ENCODE measurements around the gene ASB18. TPM values are rescaled to one million over a fixed set of nuclear protein-coding genes. Genes with fewer than 3 reads are reported as not detected.

ASB18 gene
- total and polyA plus RNA-seq, 2 of the 13 experiments (the other 11 are each of a cell fraction or from before 2014, with no cell fraction given), result not detected

DNA sequence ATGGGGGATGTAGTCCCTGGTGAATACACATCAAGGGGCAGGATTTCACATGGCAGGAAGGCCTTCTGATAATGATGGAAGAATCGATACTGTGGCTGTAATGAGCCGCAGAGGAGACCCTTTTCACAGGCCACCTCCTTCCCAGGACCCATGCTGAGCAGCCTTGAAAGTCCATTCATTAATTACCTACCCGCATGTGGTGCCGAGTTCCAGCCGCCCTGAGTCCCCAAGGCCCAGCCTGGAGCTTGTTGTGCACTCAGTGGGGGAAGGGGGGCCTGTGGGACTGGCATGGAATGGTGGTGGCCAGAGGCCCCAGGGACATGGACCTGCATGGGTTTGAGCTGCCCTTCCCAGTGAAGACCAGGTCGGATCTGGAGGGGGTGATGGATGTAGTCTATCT, 25.5 kb downstream of the ASB18 start:
- no peak overlapping the region for H2AFZ ChIP-seq (ENCODE audit: low read length)
- ChIA-PET POLR2A (no interaction called here), CTCF (ENCODE audit: low intra/inter-chr PET ratio, low total read pairs) (no interaction called here)
- H3K27ac ChIP-seq (ENCODE audit: extremely low read length, insufficient read depth, low read length), result no peak overlapping the region
- no peaks in the 10 kb centered on the region for H3K36me3 ChIP-seq (replicated peaks in 1 of 2; ENCODE audit: control insufficient read depth in 1 of 2, insufficient read depth in 2 of 2, low read length in 2 of 2)
- TF ChIP-seq NRL (CRISPR knock-in tag; IDR thresholded peaks at IDR 0.05; ENCODE audit: borderline replicate concordance) (no peak), ZNF44 (CRISPR knock-in tag; IDR thresholded peaks at IDR 0.05) (no peak), RNF2 (conservative IDR thresholded peaks at IDR 0.05; ENCODE audit: low read depth) (no peak), HES4 (CRISPR knock-in tag; IDR thresholded peaks at IDR 0.05; ENCODE audit: borderline replicate concordance) (no peak), HNF4A (CRISPR knock-in tag; IDR thresholded peaks at IDR 0.05) (no peak), MXD4 (CRISPR knock-in tag; IDR thresholded peaks at IDR 0.05) (no peak), ZNF549 (CRISPR knock-in tag; IDR thresholded peaks at IDR 0.05) (no peak), ZNF232 (CRISPR knock-in tag; IDR thresholded peaks at IDR 0.05; ENCODE audit: borderline replicate concordance) (no peak), FOXA3 (CRISPR knock-in tag; IDR thresholded peaks at IDR 0.05) (no peak), KDM2A (CRISPR knock-in tag; IDR thresholded peaks at IDR 0.05; ENCODE audit: borderline replicate concordance, low read depth) (no peak), ZNF24 (IDR thresholded peaks at IDR 0.05) (no peak), ZNF619 (CRISPR knock-in tag; IDR thresholded peaks at IDR 0.05) (no peak), SOX13 (IDR thresholded peaks at IDR 0.05) (no peak), SOX13 (CRISPR knock-in tag; conservative IDR thresholded peaks at IDR 0.05 in 1 of 2, IDR thresholded peaks at IDR 0.05 in 1 of 2) (no peak), DMAP1 (CRISPR knock-in tag; IDR thresholded peaks at IDR 0.05) (no peak), KLF13 (CRISPR knock-in tag; IDR thresholded peaks at IDR 0.05) (no peak)
- DNase-seq (ENCODE audit: low spot score) (no peak), FAIRE-seq (no peak), ATAC-seq (no peak)
- 5% methylated on average over 6 of the region's 6 CpGs for WGBS (ENCODE audit: low lambda C conversion rate)
- H4K20me1 ChIP-seq (ENCODE audit: insufficient read depth, low read length), result no peaks in the 10 kb centered on the region
- H3K4me2 ChIP-seq (ENCODE audit: low read depth, low read length), result no peak overlapping the region
- in situ Hi-C loops (cut with HindIII; ENCODE audit: extremely low pct_ligation_motif_present, low pct_unique_long_range_greater_than_20kb), result no loop called here
- H3K4me3 ChIP-seq (replicated peaks in 1 of 3; ENCODE audit: insufficient read depth in 1 of 3, low read depth in 2 of 3, low read length in 3 of 3), result no peak overlapping the region
- H3K9me3 ChIP-seq (ENCODE audit: low read length), result no peaks in the 10 kb centered on the region
- H3K4me1 ChIP-seq (ENCODE audit: insufficient read depth, low read length), result no peaks in the 10 kb centered on the region
- no peak overlapping the region for H3K9ac ChIP-seq (ENCODE audit: insufficient read depth, low read depth, low read length)
- intact Hi-C loops (cut with micrococcal nuclease; ENCODE audit: unreplicated experiment), result no loop called here
- peaks cover 14 to 67% of the 10 kb centered on the region in 2 experiments for H3K27me3 ChIP-seq (ENCODE audit: control insufficient read depth in 1 of 2, insufficient read depth in 2 of 2, low read length in 2 of 2)
- H3K79me2 ChIP-seq (ENCODE audit: insufficient read depth, low read length), result no peaks in the 10 kb centered on the region
- no TSS peak for BruUV-seq (replicated peaks)
